Stimulated activated CD4-positive, alpha-beta T cell treated with anti-CD3 and anti-CD28 coated beads, Interleukin-1b, Interleukin-23, amount 100 ng/mL, for 24 hours (primary cell): ENCODE measurements around the gene SH3BGRL.

Experiments
- DNase-seq, 4 experiments: peaks; one replicate each; pipeline ENCODE4 v3.0.0-alpha.2; 2020; ENCODE audit warnings: low read depth in 4 of 4, low spot score in 1 of 4

SH3BGRL gene

GRCh38 chrX:81201671-81202455, at the start of gene SH3BGRL, which contains the start of gene HMGN5:
SH3BGRL (plus strand) TSS chrX:81202102; CDS start chrX:81202201, 99 bp downstream.
HMGN5 (minus strand) TSS chrX:81201913; CDS start chrX:81121549, 80,364 bp downstream.
- DNase-seq = peak in 3 of 4 experiments; percentile 28 to 45 (median 28)

- no peak for DNase-seq
Observed at GRCh38 chrX:81168391-81168790, 33.5 kb upstream of the SH3BGRL start.

GRCh38 chrX:81174286-81174685, 27.6 kb upstream of the SH3BGRL start:
- no peak for DNase-seq

- DNase-seq = no peak
Observed at GRCh38 chrX:81195259-81195658, 6.6 kb upstream of the SH3BGRL start.

- DNase-seq = peak in 3 of 4 experiments; percentile 15 to 50 (median 18)
Observed at GRCh38 chrX:81195712-81196111, 6.2 kb upstream of the SH3BGRL start.

- DNase-seq = no peak
Observed at GRCh38 chrX:81201071-81201470, 831 bp upstream of the SH3BGRL start.

GRCh38 chrX:81202456-81202819, 536 bp downstream of the SH3BGRL start:
- DNase-seq = no peak

- DNase-seq = no peak
Observed at GRCh38 chrX:81202943-81203342, 1.0 kb downstream of the SH3BGRL start.

- DNase-seq = no peak
Observed at GRCh38 chrX:81205551-81205950, 3.6 kb downstream of the SH3BGRL start.

GRCh38 chrX:81206476-81206875, 4.6 kb downstream of the SH3BGRL start:
- no peak for DNase-seq

GRCh38 chrX:81208916-81209315, 7.0 kb downstream of the SH3BGRL start:
- DNase-seq = no peak

- no peak for DNase-seq
Observed at GRCh38 chrX:81215685-81216084, 13.8 kb downstream of the SH3BGRL start.

- no peak for DNase-seq
Observed at GRCh38 chrX:81229229-81229628, 27.3 kb downstream of the SH3BGRL start.

- no peak for DNase-seq
Observed at GRCh38 chrX:81229901-81230300, 28.0 kb downstream of the SH3BGRL start.

- DNase-seq = no peak
Observed at GRCh38 chrX:81231476-81231875, 29.6 kb downstream of the SH3BGRL start.

- DNase-seq = no peak
Observed at GRCh38 chrX:81232218-81232617, 30.3 kb downstream of the SH3BGRL start.

GRCh38 chrX:81237516-81237915, 35.6 kb downstream of the SH3BGRL start:
- no peak for DNase-seq

- DNase-seq = no peak
Observed at GRCh38 chrX:81238166-81238565, 36.3 kb downstream of the SH3BGRL start.

GRCh38 chrX:81240701-81241331, 38.9 kb downstream of the SH3BGRL start:
- no peak for DNase-seq

- DNase-seq = no peak
Observed at GRCh38 chrX:81241753-81242152, 39.9 kb downstream of the SH3BGRL start.

- DNase-seq = no peak
Observed at GRCh38 chrX:81255876-81256275, 54.0 kb downstream of the SH3BGRL start.

GRCh38 chrX:81257817-81258216, 55.9 kb downstream of the SH3BGRL start:
- DNase-seq = no peak
